Measurements from ENCODE around the gene CDCA8.

DNA sequence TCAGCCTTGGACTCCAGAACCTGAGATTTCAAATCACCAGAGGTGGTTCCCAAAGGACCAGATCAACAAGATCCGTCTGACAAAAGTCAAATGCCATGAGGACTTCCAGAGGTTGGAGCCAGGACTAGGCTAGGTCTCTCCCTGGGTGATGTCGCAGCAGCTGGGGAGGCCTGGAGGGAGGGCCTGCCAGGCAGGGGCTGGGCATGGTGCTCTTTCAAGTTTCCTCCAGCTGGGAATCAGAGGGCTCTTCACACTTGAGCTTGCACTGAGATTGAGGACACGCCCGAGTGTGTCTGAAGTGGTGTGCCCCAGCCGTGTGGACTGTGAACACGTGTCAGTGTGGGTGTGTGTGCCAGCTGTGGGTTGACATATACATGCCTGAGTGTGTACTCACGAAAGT is 36.3 kb upstream of the CDCA8 start:
- TF ChIP-seq POLR2A (IDR thresholded peaks at IDR 0.05; ENCODE audit: low read depth, low read length) = no peak
- TF ChIP-seq POLR2AphosphoS5 (IDR thresholded peaks at IDR 0.05; ENCODE audit: low read depth, low read length) = no peak
- no peak for TF ChIP-seq TAF1 (IDR thresholded peaks at IDR 0.05; ENCODE audit: low read depth, low read length)

All from GM12891 (cell line).